GM12865 (cell line): ENCODE data around the gene MYH14.

ENCODE experiments used
- DNase-seq: peaks from one replicate; pipeline ENCODE4 v3.0.0; 2010; ENCODE audit warnings: low read depth
- H3K4me3 ChIP-seq: 2 replicates; pipeline ENCODE4 v1.5.1; 2011; ENCODE audit warnings: mild to moderate bottlenecking, low read depth, low read length, control low read depth
- TF ChIP-seq, protein P1 (sequence below): IDR thresholded peaks from 2 replicates; pipeline ENCODE4 v1.5.1; 2011; ENCODE audit warnings: low read length, control low read depth, low read depth, inconsistent platforms; ENCODE audit not compliant: insufficient read depth; ENCODE audit errors: missing control alignments

The MYH14 gene

GRCh38 chr19:50207730-50208129 is 4.3 kb downstream of the MYH14 start:
- TF ChIP-seq, protein P1, sequence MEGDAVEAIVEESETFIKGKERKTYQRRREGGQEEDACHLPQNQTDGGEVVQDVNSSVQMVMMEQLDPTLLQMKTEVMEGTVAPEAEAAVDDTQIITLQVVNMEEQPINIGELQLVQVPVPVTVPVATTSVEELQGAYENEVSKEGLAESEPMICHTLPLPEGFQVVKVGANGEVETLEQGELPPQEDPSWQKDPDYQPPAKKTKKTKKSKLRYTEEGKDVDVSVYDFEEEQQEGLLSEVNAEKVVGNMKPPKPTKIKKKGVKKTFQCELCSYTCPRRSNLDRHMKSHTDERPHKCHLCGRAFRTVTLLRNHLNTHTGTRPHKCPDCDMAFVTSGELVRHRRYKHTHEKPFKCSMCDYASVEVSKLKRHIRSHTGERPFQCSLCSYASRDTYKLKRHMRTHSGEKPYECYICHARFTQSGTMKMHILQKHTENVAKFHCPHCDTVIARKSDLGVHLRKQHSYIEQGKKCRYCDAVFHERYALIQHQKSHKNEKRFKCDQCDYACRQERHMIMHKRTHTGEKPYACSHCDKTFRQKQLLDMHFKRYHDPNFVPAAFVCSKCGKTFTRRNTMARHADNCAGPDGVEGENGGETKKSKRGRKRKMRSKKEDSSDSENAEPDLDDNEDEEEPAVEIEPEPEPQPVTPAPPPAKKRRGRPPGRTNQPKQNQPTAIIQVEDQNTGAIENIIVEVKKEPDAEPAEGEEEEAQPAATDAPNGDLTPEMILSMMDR = no peak
- DNase-seq = no peak

DNA sequence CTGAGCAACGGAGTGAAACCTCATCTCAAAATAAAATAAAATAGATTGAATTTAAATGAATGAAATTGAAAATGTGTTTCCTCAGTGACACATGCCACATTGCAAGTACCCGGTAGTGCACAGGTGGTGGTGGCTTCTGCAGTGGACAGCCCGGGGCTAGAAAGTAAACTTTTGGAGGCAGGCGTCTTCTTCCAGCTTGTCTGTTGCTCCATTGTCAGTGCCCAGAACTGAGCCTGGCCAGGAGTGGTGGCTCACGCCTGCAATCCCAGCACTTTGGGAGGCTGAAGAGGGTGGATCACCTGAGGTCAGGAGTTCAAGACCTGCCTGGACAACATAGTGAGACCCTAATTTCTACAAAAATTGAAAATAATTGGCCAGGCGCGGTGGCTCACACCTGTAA is 5.7 kb downstream of the MYH14 start:
- TF ChIP-seq, protein P1 = no peak
- no peak overlapping the region for H3K4me3 ChIP-seq
- no peak for DNase-seq

More at GRCh38 chr19:50207730-50208129, 4.3 kb downstream of the MYH14 start:
- H3K4me3 ChIP-seq = no peak overlapping the region

DNA sequence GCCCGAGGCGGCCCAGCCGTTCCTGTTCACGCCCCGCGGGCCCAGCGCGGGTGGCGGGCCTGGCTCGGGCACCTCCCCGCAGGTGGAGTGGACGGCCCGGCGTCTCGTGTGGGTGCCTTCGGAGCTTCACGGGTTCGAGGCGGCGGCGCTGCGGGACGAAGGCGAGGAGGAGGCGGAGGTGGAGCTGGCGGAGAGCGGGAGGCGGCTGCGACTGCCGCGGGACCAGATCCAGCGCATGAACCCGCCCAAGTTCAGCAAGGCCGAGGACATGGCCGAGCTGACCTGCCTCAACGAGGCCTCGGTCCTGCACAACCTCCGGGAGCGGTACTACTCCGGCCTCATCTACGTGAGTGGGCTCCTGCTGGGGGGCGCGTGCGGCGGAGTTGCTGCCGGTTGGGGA is 7.0 kb downstream of the MYH14 start:
- TF ChIP-seq, protein P1 = no peak
- no peak for DNase-seq
- H3K4me3 ChIP-seq = no peak overlapping the region

DNA sequence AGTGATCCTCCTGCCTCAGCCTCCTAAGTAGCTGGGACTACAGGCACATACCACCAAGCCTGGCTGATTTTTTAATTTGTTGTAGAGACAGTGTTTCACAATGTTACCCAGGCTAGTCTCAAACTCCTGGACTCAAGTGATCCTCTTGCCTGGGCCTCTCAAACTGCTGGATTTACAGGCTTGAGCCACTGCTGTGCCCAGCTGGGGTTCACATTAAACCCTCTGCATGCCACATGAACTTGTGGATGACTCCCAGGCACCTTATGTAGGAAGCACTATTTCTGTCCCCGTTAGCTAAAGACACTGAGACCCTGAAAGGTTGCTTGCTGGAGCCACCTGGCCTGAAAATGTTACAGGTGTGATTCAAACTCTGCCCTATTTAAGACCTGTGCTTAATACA is 10.5 kb downstream of the MYH14 start:
- no peak overlapping the region for H3K4me3 ChIP-seq
- TF ChIP-seq, protein P1 = no peak
- no peak for DNase-seq

DNA sequence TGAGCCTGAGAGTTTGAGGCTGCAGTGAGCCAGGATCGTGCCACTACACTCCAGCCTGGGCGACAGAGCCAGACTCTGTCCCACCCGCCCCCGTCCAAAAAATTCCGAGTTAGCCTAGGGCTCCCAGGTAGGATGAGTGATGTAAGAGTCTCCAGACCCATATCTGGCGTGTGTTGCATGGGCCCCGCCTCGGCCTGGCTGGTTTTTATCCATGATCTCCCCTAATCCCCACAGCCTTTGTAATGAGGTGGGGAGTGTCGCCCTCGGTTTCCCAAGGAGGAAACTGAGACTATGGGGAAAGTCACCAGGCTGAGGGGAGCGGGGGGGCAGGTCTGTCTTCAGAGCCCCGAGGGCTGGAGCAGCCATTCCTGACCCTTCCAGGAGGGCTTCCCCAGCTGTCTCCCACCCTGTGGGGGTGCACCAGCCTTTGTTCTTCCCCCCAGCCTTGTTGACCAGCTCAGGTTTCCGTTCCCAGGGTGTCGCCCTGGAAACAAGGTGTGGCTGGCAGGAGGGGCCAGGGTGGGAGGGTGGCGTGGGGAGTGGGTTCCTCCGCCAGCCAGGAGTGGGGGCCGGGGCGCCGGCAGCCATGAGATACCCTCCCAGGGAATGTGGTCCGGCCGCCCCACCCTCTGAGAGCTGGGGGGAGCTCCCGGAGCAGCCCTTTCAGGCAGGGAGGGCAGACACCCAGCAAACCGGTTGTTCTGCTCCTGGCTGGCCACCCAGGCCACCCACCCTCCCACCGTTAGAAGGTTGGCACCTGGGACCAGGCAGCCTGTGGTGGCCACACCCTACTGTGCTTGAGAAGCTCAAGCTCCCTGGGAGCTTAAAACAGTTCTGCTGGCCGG is 11.5 kb downstream of the MYH14 start:
- no peak for DNase-seq
- TF ChIP-seq, protein P1 = no peak
- no peak overlapping the region for H3K4me3 ChIP-seq

- H3K4me3 ChIP-seq = no peak overlapping the region
- TF ChIP-seq, protein P1 = no peak
- no peak for DNase-seq
Observed at GRCh38 chr19:50215820-50216219, 12.4 kb downstream of the MYH14 start.

GRCh38 chr19:50221087-50221486 is 17.7 kb downstream of the MYH14 start:
- DNase-seq = no peak
- TF ChIP-seq, protein P1 = no peak
- no peak overlapping the region for H3K4me3 ChIP-seq
